ENCODE measurements around the gene ATRNL1.

The ATRNL1 gene

DNA sequence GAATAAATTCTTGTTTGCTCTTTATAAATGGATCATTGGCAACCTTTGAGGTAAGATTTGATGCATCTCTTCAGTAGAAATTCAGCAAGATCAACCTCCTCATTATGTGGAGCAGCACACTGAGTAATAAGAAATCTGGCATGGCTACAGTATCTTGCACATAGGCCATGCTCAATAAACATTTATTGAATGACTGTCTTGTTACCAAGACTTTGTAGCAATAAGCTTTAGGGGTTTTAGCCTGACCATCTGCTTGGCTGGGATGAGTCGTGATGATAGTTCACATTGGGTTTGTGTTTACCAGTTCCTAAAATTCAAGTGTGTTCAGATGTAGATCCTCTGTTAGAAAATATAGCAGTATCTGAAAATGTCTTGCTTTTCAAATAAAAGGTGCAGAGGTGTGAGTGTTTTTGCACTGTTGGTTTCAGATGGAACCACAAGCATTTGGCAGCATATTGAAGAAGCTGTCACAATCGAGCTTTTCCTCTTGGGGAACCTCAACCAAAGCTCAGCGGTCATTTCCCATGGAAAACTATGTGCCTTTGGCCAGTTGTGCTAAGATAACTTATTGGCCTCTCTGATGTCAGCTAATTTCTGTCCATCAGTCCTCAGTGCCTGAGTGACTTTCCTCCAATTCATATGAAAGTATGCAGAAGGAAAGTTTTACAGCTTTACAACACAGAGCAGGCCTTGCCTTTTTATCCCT is 737.3 kb downstream of the ATRNL1 start:
- H3K4me3 ChIP-seq (ENCODE audit: low read depth, low read length): no peak overlapping the region

DNA sequence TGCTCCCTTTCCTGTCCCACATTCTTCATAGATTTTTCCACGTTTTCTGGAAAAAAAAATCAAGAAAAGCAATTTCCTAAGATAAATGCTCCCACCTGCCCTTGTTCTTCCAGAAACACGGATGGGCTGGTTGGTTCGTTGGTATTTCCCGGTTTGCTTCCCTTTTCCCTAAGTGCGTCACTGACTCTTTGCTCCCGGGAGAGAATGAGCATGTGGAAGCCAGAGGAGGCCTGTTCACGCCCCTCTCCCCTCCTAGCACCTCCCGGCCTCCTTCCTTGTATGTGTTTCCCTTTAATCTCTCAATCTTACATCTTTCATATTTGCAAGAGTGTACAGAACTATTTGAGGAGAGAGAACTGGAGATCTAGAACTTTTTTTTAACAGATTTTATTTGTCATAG is 737.9 kb downstream of the ATRNL1 start:
- no peak overlapping the region for H3K4me3 ChIP-seq (ENCODE audit: low read depth, low read length)

DNA sequence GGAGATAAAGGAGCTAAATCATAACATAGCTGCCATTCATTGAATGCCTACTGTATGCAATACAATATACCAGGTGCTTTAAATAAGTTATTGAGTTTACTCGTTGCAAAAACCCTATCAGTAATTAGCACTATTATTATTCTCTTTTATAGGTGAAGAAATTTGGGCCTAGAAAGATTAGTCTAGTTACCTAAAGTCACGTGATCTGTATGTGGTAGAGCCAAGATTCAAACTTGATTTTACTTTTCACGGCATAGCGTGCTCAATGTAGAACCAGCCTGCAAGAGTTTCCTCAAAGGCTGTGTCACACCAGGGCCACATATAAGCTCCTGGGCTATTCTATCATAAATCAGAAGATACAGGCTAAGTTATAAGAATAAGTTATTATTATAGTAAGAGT is 740.0 kb downstream of the ATRNL1 start:
- H3K4me3 ChIP-seq (ENCODE audit: low read depth, low read length): no peak overlapping the region

DNA sequence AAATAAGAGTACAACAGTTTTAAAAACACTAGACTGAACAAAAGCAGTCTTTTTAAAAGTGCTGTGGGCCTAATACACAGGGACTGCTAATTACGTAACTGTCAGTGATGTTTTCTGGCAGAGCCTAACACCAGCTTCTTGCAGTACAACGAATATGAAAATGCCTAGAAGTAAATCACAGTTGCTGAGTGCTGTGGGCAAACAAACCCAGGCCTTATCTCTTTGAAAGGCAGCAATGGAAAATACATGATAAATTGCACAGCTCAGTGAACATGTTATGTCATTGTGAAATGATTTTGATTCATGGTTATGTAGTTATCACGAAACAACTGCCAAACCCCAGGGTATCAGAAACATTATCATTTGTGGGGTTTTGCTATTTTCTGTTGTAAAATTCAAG is 751.4 kb downstream of the ATRNL1 start:
- H3K4me3 ChIP-seq (ENCODE audit: low read depth, low read length): no peak overlapping the region

DNA sequence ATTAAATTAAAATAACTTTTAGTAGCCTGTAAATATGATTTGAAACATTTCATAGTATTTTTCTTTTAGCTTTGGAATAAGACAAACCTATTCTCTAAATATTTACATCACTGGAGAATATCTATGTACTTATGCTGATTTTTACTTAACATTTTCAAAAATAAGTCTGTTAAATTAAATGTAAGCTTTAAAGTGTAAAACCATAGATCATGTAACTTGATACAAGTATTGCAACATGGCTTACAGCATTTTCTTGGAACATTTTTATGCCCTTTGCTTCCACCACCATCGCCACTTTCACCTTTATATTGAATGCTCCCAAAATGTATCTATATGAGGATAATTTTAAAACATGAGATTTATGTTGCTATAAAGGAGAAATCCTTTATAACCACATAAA is 752.8 kb downstream of the ATRNL1 start:
- H3K4me3 ChIP-seq (ENCODE audit: low read depth, low read length): no peak overlapping the region

DNA sequence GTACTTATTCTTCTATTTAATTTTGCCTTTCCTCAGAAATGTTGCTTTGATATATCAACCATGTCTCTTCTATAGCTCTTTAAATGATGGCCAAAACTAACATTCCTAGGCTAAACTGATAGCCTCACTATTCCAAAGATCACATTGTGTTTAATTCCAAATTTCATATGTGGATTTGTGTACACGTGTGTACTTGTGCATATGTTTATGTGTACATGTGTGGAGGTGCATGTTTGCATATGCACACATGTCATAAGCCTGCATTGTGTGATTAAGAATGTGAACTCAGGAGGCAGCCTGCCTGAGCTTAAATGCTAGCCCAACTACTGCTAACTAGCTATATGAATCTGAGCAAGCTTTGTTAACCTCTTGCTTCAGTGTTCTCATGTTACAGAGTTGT is 753.4 kb downstream of the ATRNL1 start:
- H3K4me3 ChIP-seq (ENCODE audit: low read depth, low read length): no peak overlapping the region

DNA sequence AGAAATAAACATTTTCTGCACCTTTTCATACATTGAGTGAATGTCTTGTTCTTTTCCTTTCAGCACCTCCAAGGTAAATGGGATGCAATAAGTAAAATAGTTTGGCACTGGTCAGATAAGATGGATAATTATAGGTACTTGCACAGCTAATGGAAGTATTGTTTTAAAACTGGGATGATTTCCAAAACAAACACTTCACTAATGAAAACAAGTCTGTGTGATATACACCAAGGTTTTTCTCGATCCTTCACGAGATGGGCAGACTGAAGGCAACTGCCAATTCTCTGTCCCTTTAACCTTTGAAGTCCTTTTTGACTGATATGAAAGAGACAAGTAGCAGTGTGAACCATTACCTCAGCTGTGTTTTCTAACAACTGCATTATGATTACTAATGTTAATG is 756.0 kb downstream of the ATRNL1 start:
- H3K4me3 ChIP-seq (ENCODE audit: low read depth, low read length): no peak overlapping the region

DNA sequence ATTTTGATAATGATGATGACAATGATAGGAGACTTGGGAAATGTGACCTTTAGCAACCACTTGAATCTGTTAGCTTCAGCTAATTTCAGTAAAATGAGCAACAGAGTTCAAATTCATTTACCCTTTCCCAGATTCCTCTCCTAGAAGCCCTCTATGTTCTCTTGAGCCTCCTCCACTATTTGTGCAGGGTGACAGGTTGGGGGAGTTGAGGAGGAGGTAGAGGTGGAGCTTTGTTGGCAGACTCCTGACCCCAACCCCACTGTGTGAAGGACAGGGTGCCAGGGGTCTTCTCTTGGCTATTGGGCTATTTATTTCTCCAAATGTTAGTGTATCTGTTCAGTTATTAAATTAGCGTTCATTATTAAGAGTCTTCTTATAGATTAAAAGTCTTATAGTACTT is 757.5 kb downstream of the ATRNL1 start:
- H3K4me3 ChIP-seq (ENCODE audit: low read depth, low read length): no peak overlapping the region

DNA sequence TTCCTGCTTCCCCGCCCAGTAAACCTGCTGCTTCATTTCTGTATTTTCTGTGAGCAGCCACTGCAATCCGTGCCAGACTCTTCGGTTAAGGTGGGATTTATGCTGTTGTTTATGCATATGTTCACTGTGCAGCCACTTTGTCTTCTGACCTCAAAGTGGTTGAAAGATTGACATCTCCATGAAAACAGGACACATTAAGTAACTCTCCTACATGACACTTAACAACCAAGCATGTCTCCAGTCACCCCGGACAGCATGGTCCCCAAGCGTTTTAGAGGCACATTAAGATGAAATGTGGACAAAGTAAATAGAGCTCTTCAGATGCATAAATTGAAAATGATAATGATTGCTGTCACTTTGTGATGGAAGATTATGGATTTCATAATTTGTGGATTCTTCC is 758.5 kb downstream of the ATRNL1 start:
- no peak overlapping the region for H3K4me3 ChIP-seq (ENCODE audit: low read depth, low read length)

DNA sequence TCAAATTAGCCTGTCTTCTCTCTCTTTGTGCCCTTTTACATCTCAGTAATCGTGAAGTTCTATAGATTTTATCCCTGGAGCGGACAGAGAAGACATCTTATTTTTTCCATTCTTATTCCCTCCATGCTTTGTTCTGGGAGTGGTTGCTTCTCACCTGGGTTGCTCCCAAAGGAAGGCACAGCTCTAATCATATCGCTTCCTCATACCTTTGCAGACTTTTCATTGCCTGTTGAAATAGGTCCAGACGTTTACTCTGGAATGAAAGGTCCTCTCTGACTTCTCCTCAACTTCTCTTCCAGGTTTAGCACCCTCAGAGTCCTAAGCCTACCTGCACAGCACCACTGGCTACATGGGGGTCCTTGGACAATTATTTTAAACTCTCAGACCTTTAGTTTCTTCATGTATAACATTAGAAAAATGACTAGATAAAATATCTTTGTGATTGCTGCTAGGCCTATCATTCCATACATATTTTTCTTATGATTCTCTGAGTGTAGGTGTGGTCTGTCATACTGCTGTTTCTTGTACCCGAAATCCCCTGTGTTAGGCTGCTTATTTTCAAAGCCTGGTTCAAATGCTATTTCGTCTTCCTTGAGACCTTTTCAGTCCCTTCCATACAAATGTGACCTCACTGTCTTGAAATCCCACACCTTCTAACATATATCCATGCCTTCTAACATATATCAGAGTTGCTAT is 761.7 kb downstream of the ATRNL1 start:
- no peak overlapping the region for H3K4me3 ChIP-seq (ENCODE audit: low read depth, low read length)

DNA sequence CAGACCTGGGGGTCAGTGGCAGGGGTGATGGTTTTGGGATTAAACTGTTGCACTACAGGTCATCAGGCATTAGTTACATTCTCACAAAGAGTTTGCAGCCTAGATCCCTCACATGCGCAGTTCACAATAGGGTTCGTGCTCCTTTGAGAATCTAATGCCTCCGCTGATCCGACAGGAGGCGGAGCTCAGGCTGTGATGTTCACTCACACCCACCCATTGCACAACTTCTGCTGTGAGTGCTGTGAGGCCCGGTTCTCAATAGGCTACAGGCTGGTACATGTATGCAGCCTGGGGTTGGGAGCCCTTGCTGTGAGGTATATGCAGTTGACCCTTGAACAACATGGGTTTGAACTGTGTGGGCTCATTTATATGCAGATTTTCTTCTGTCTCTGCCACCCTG is 763.4 kb downstream of the ATRNL1 start:
- no peak overlapping the region for H3K4me3 ChIP-seq (ENCODE audit: low read depth, low read length)

DNA sequence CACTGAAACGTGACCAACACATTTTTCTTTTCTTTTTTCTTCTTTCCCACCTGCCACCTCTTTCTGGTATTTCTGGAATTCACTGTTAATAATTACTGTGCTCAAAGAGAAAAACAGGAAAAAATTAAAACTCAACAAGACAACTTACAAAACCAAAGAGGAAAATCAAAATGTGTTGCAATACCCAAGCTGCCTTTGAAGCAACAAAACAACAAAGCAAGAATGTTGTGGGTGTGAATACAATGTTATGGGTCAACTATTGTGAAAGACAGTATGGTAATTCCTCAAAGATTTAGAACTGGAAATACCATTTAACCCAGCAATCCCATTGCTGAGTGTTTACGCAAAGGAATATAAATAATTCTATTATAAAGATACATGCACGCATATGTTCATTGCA is 764.7 kb downstream of the ATRNL1 start:
- no peak overlapping the region for H3K4me3 ChIP-seq (ENCODE audit: low read depth, low read length)

DNA sequence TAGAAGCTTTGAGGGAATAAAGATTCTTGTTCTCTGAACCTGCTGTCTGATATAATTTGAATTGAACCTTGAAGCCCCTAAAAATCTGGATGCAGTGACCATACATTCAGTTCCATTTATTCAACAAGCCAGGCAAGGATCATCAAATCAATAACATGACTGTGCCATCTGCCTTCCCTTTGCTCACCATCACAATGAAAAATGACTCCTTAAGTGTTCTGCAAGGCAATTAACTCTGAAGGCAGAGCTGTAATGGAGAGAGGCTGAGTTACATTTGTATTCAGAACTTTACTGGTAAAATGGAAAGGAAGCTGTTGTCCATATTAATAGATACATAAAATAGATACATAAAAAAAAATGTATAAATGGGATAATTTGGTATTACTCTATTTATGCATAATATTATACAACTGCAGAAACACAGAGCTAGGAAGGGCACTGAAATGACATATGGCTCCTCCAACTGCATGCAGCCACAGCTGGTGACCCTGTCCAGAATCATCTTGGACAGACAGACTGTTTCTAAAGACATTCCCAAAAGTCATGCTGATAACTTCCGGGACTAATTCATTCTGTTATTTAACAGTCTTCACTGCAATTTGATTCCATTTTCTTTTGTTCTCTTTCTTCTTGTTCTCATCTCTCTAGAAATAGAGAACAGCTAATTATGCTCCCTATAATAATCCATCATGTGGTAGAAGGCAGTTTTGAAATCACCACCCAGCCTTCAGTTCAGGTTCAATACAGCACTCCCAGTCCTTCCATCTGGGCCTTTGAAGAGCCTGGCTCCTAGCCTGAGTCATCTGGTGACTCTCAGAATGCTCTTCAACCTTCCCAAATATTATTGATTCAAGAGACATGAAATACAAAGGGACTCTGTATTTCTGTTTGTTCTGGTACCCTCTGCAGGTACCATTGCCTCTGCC is 767.3 kb downstream of the ATRNL1 start:
- no peak overlapping the region for H3K4me3 ChIP-seq (ENCODE audit: low read depth, low read length)

DNA sequence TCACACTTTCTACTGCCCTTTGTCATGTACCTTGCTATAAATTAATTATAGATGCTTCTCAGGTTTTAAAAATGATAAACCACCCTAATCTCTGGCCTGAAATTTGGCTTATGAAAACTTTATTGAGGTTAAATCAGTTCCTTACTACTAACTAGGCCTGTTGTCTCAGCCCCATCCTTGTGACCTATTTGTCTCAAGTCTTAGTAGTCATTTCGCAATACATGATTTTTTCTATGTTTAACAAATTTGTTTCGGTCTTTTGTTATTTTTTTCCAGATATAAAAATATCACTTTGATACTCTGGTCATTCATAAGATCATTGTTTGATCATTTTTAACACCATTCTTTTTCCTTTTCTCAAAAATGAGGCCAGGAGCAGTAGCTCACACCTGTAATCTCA is 768.3 kb downstream of the ATRNL1 start:
- no peak overlapping the region for H3K4me3 ChIP-seq (ENCODE audit: low read depth, low read length)

DNA sequence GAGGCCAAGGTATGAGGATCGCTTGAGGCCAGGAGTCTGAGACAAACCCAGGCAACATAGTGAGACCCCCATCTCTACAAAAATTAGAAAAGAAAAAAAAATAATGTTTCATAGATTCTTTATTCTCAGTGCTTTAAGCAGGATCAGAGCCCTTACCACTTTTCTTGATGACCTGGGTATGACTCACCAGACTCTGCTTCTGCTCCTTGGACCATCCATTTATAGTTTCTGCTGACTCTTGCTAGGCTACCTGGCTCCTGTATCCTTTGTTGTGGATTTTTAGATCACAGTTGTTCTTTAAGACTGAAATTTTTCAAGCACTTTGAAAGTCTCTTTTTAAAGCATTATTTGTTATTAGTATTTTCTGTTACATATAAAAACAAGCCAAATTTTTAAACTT is 768.7 kb downstream of the ATRNL1 start:
- no peak overlapping the region for H3K4me3 ChIP-seq (ENCODE audit: low read depth, low read length)

DNA sequence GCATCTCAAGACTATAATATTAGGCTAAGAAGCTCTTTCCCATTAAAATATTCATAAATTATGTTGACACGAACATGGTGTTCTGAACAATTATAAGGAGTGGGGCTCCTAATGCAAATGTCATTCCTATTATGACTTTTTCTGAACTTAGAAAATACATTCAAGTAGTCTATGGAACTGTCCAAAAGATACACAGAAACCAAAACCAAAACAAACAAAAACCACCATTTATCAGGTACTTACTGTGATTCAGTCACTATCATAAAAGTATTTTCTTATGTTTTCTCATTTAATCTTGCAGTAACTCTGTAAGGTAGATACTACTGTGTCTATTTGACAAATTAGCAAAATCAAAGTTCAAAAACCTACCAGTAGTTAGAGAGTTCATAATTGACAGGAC is 773.0 kb downstream of the ATRNL1 start:
- no peak overlapping the region for H3K4me3 ChIP-seq (ENCODE audit: low read depth, low read length)

DNA sequence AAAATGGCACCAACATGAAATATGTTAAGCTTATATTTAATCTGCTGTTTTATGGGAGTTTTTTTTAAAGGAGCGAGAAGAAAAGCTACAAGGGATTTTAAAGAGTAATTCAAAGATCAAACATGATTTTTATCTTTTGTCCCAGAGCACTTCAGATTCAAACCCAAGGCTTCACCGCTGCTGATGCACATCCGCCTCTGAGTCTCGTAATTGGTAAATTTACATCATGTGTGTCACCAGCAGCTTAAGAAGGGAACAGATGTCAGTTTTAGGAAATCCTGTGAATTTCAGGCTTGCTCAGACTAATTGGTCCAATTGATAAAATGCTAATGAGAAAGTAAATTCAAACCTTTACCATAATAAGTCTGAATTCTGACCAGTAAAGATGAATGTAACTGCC is 773.5 kb downstream of the ATRNL1 start:
- H3K4me3 ChIP-seq (ENCODE audit: low read depth, low read length): no peak overlapping the region

DNA sequence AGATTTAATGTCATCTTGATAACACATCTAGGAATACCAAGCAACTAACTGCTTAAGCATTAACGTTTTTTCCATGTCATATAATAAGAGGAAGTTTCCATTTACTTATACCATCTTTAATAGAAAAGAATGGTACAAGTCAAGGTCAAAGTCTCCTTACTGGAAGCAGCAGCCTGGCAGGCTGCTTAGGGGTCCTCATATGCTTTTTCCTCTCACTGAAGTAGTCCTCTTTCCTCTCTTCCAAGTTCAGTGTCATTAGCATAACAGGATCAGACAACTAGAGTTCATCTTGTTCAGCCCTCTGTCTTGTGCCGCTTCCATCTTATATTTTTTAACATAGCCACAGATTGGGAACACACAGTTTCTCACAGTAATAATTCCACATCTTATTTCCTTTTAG is 774.1 kb downstream of the ATRNL1 start:
- no peak overlapping the region for H3K4me3 ChIP-seq (ENCODE audit: low read depth, low read length)

DNA sequence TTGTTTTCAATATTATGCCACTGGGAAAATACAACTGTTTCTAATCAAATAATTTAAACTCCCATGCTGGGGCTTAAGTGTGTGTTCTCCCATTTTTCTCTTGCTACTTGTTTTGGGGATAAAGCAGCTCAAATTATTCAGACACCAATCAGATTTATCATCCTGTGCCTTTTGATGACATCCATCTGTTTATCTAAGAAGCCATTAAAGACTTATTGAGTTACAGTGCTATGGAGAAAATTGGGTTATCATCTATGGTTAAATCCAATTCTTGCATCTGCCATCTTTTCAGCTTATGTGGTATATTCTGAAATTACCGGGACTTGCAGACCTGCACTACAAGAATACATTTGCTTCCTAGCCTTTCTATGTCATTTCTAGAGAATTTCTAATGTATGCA is 778.7 kb downstream of the ATRNL1 start:
- no peak overlapping the region for H3K4me3 ChIP-seq (ENCODE audit: low read depth, low read length)

DNA sequence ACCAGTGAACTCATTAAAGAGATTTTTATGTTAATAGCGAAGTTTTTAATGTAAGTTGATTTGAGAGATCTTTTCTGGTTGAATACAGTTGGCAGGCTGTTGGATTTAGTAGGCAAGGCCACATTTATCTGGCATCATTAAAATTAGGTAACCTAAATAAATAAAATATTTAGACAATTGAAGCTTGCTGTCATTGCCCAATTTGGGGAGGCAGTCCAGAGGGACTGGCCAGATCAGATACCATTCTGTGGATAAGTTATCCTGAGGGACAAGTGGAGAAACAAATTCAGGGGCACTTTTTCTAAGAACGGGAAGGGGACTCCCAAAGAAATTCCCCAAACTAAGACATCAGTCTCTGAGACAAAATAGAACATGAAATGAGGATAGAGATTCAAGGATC is 782.0 kb downstream of the ATRNL1 start:
- no peak overlapping the region for H3K4me3 ChIP-seq (ENCODE audit: low read depth, low read length)

DNA sequence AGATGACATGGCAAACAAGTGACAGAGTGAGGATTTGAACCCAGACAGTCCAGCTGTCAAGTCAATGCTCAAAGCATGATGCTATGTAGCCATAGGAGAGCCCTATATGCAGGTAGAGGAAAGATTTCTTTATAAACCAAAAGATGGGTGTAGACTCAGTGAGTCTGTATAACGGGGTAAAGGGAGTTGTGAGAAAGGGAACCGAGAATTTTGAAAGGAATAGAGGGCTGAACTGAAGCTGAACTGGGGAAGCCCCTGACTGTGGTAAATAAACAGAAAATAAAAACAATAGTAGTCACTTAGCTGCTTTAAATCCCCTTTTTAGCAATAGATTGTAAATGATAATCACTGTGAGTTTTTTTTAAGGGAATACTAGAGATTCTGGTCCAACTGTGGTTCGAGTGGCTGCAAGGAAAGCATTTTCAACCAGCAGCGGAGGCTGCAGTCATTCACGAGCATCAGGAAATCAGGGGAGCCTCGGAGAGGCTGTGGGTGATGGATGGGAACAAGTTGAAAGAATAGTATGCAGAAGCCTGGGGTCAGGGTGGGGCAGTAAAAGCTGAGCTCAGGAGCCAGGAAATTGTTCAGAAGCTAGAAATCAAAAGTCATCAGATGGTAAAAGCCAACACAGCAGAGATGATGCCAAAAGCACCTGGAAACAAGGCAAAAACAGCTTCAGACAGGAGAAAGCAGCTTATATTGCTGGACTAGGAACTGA is 786.4 kb downstream of the ATRNL1 start:
- H3K4me3 ChIP-seq (ENCODE audit: low read depth, low read length): no peak overlapping the region

Measured in iPS-11a (cell line).